Keratinocyte (primary cell): ENCODE results near the gene GTF3C1. TPM values are rescaled to one million over a fixed set of nuclear protein-coding genes. Genes with fewer than 3 reads are reported as not detected.
"Not testable (repeated sequence)": the region's sequence is repeated elsewhere in the genome, so short reads cannot be mapped to it uniquely, and the experiment has no call there.

Source experiments
- DNase-seq: peaks from one replicate; pipeline ENCODE4 v3.0.0-alpha.2; 2011; ENCODE audit warnings: low read depth, missing footprints, low spot score
- FAIRE-seq: peaks from 2 replicates; lab custom pipeline; 2011; peaks lifted over from hg19 to GRCh38; lab: Jason Lieb, UNC
- H2AFZ ChIP-seq: 2 replicates; pipeline ENCODE4 v1.6.0; 2012; ENCODE audit warnings: low read length, control low read depth, inconsistent platforms; ENCODE audit not compliant: control insufficient read depth
- H3K27ac ChIP-seq: 2 replicates; pipeline ENCODE4 v1.5.1; 2011; ENCODE audit warnings: low read length; ENCODE audit not compliant: control insufficient read depth, insufficient read depth
- H3K27me3 ChIP-seq: 3 replicates; pipeline ENCODE4 v1.6.0; 2011; ENCODE audit warnings: low read length; ENCODE audit not compliant: control insufficient read depth, insufficient read depth; ENCODE audit errors: extremely low read depth
- H3K36me3 ChIP-seq, 2 experiments: 2 replicates in 1 of 2; 3 replicates in 1 of 2; pipeline ENCODE4 v1.5.1; 2011; ENCODE audit warnings: low read length in 2 of 2, mild to moderate bottlenecking in 1 of 2; ENCODE audit not compliant: control insufficient read depth in 2 of 2, insufficient read depth in 2 of 2; ENCODE audit errors: extremely low read depth in 1 of 2
- H3K4me1 ChIP-seq: 3 replicates; pipeline ENCODE4 v1.5.1; 2011; ENCODE audit warnings: low read length; ENCODE audit not compliant: control insufficient read depth, insufficient read depth; ENCODE audit errors: extremely low read depth
- H3K4me2 ChIP-seq: 3 replicates; pipeline ENCODE4 v1.6.0; 2011; ENCODE audit warnings: low read depth, low read length; ENCODE audit not compliant: control insufficient read depth, insufficient read depth; ENCODE audit errors: extremely low read depth
- H3K4me3 ChIP-seq, 3 experiments: fragments of 200-600 bp in 1 of 3; sonication (generic) in 1 of 3; 2 replicates in 2 of 3; 3 replicates in 1 of 3; pipeline ENCODE4 v1.5.1; 2011 to 2016; ENCODE audit warnings: low read length in 3 of 3, mild to moderate bottlenecking in 3 of 3, control low read depth in 2 of 3, inconsistent platforms in 1 of 3, low read depth in 1 of 3, mixed read lengths in 1 of 3, mixed run types in 1 of 3, moderate library complexity in 1 of 3; ENCODE audit not compliant: control insufficient read depth in 2 of 3, insufficient read depth in 2 of 3; ENCODE audit errors: extremely low read depth in 1 of 3
- H3K79me2 ChIP-seq: 2 replicates; pipeline ENCODE4 v1.6.0; 2012; ENCODE audit warnings: low read length; ENCODE audit not compliant: control insufficient read depth, insufficient read depth
- H3K9ac ChIP-seq: 3 replicates; pipeline ENCODE4 v1.6.0; 2011; ENCODE audit warnings: low read length; ENCODE audit not compliant: control insufficient read depth, insufficient read depth; ENCODE audit errors: extremely low read depth
- H3K9me1 ChIP-seq: 3 replicates; pipeline ENCODE4 v1.6.0; 2011; ENCODE audit warnings: low read length; ENCODE audit not compliant: control insufficient read depth, insufficient read depth; ENCODE audit errors: extremely low read depth
- H3K9me3 ChIP-seq: 2 replicates; pipeline ENCODE4 v1.5.1; 2012; ENCODE audit warnings: low read depth, low read length; ENCODE audit not compliant: control insufficient read depth
- H4K20me1 ChIP-seq: 3 replicates; pipeline ENCODE4 v1.6.0; 2011; ENCODE audit warnings: low read length; ENCODE audit not compliant: control insufficient read depth, insufficient read depth; ENCODE audit errors: extremely low read depth
- CTCF ChIP-seq, 3 experiments: IDR thresholded peaks in 1 of 3; conservative IDR thresholded peaks in 1 of 3; optimal IDR thresholded peaks in 1 of 3; 2 replicates in 2 of 3; 3 replicates in 1 of 3; pipeline versions ENCODE3 to v1.5.1; 2011; ENCODE audit warnings: low read length in 3 of 3, mild to moderate bottlenecking in 3 of 3, moderate library complexity in 2 of 3, control low read depth in 1 of 3, inconsistent platforms in 1 of 3; ENCODE audit not compliant: insufficient read depth in 2 of 3; ENCODE audit errors: extremely low read depth in 1 of 3
- EZH2 ChIP-seq: IDR thresholded peaks from one replicate; pipeline ENCODE4 v1.6.1; 2012; ENCODE audit warnings: inconsistent platforms, mild to moderate bottlenecking, low read length, moderate library complexity
- dilution Hi-C: fragments of 300-500 bp; cut with MboI; formaldehyde crosslinking; loops from one replicate; pipeline ENCODE4 v1.7.0; 2020; ENCODE audit warnings: low sequenced_read_pairs; ENCODE audit not compliant: extremely low pct_ligation_motif_present
- polyA plus RNA-seq, 5 experiments: library from polyadenylated mRNA; depleted of rRNA in 3 of 5; stranded (reverse) in 3 of 5; stranded (forward) in 1 of 5; unstranded in 1 of 5; fragments of >200 nt; gene quantifications; 1 replicate in 1 of 5; 2 replicates in 3 of 5; 3 replicates in 1 of 5; pipeline versions ENCODE4 v1.2.1 to v1.2.3, GENCODE V29; 2011 to 2012; ENCODE audit warnings: missing spikeins in 2 of 5, low read depth in 1 of 5, low replicate concordance in 1 of 5

The GTF3C1 gene
- polyA plus RNA-seq, 1 donor (not counting 4 experiments of a cell fraction or from before 2014, with no cell fraction given) = 23.5 TPM

- Histone ChIP-seq H3K27me3 (no peaks in the 10 kb centered on the region), H3K4me3 (no peak overlapping the region), H3K9me1 (no peaks in the 10 kb centered on the region), H3K79me2 (no peaks in the 10 kb centered on the region), H2AFZ (no peak overlapping the region), H3K4me1 (no peaks in the 10 kb centered on the region), H3K36me3 (peaks cover 3 to 12% of the 10 kb centered on the region in 2 experiments), H3K27ac (no peak overlapping the region), H4K20me1 (no peaks in the 10 kb centered on the region), H3K9ac (no peak overlapping the region), H3K4me2 (no peak overlapping the region), H3K9me3 (no peaks in the 10 kb centered on the region)
- FAIRE-seq = no peak
- no peak for TF ChIP-seq CTCF (optimal IDR thresholded peaks at IDR 0.05 in 1 of 3, IDR thresholded peaks at IDR 0.05 in 1 of 3, conservative IDR thresholded peaks at IDR 0.05 in 1 of 3; ENCODE audit: extremely low read depth in 1 of 3, insufficient read depth in 2 of 3, low read length in 3 of 3)
- TF ChIP-seq EZH2 = no peak
- no peak for DNase-seq
- dilution Hi-C loops = no loop called here
These were observed 22.0 kb upstream of the GTF3C1 start for GRCh38 chr16:27571433-27572326.

- H3K27ac ChIP-seq, H3K9me3 ChIP-seq, H3K9me1 ChIP-seq, H3K4me1 ChIP-seq, dilution Hi-C loops, H4K20me1 ChIP-seq, H3K4me3 ChIP-seq, H3K4me2 ChIP-seq, DNase-seq, H3K79me2 ChIP-seq, H3K27me3 ChIP-seq, H2AFZ ChIP-seq, FAIRE-seq, H3K9ac ChIP-seq: not testable (repeated sequence)
- peaks cover 3 to 12% of the 10 kb centered on the region in 2 experiments for H3K36me3 ChIP-seq
These were observed 21.3 kb upstream of the GTF3C1 start for GRCh38 chr16:27570986-27571385.
